AG10803 (cell line): ENCODE measurements around the gene WDFY1.
A peak's percentile ranks its signal among the peaks of the same experiment; 100 is the strongest.
"Not testable (repeated sequence)": the region's sequence is repeated elsewhere in the genome, so short reads cannot be mapped to it uniquely, and the experiment has no call there.

Experiments
- DNase-seq: peaks from one replicate; pipeline ENCODE4 v3.0.0; 2010; ENCODE audit warnings: low read depth
- H3K4me3 ChIP-seq: 2 replicates; pipeline ENCODE4 v1.5.1; 2011; ENCODE audit warnings: mild to moderate bottlenecking, low read length, control low read depth
- CTCF ChIP-seq: conservative IDR thresholded peaks from 2 replicates; pipeline ENCODE4 v1.5.1; 2011; ENCODE audit warnings: mild to moderate bottlenecking, low read length, control low read depth, inconsistent platforms

The WDFY1 gene

GRCh38 chr2:223882715-223883114 is 62.4 kb downstream of the WDFY1 start:
- DNase-seq = no peak
- TF ChIP-seq CTCF = no peak
- no peak overlapping the region for H3K4me3 ChIP-seq

- no peak for DNase-seq
- H3K4me3 ChIP-seq = no peak overlapping the region
- TF ChIP-seq CTCF = no peak
Observed at GRCh38 chr2:223880796-223881195, 64.3 kb downstream of the WDFY1 start.

- no peak overlapping the region for H3K4me3 ChIP-seq
- no peak for DNase-seq
- TF ChIP-seq CTCF = no peak
Observed at GRCh38 chr2:223877721-223878410, 67.3 kb downstream of the WDFY1 start.

- no peak for DNase-seq
- TF ChIP-seq CTCF = no peak
- no peak overlapping the region for H3K4me3 ChIP-seq
Observed at GRCh38 chr2:223873672-223874071, 71.5 kb downstream of the WDFY1 start.

GRCh38 chr2:223872772-223873171 is 72.4 kb downstream of the WDFY1 start:
- not testable (repeated sequence) for H3K4me3 ChIP-seq, DNase-seq

GRCh38 chr2:223871661-223872060 is 73.5 kb downstream of the WDFY1 start:
- not testable (repeated sequence) for DNase-seq, H3K4me3 ChIP-seq

GRCh38 chr2:223870840-223871611 is 74.1 kb downstream of the WDFY1 start:
- no peak for TF ChIP-seq CTCF
- H3K4me3 ChIP-seq = no peak overlapping the region
- peak; percentile 80 for DNase-seq

- DNase-seq = no peak
- no peak overlapping the region for H3K4me3 ChIP-seq
- no peak for TF ChIP-seq CTCF
Observed at GRCh38 chr2:223868005-223868404, 77.1 kb downstream of the WDFY1 start.
